ENCODE data around the gene THRB. TPM values are rescaled to one million over a fixed set of nuclear protein-coding genes. Genes with fewer than 3 reads are reported as not detected.

Gene THRB
- total and polyA plus RNA-seq, 2 experiments from 2014 or later = 26.8 to 60.0 TPM

DNA sequence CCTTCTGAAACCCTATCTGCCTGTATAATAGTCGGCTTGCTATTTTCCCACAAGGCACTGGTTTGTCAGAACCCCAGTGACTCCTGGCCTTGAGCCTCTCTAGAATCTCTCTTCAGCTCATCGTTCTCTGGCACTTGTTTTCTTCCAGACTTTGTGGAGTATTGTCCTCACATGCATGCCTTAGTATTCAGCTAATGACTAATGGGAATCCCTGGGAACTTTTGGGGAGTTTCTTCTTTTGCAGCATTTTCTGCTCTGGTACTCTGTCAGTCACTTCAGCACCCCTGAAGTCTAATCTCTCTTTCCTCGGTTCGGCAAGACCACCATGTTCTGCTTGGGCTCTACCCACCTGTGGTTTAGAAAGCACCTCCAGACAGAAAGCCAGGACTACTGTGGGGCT lies 35.8 kb upstream of the THRB start:
- Histone ChIP-seq H2AFZ (no peak overlapping the region), H3K4me2 (no peak overlapping the region), H3K9me3 (ENCODE audit: low read depth) (no peaks in the 10 kb centered on the region), H3K4me3 (no peak overlapping the region), H3K36me3 (replicated peaks; ENCODE audit: insufficient read depth, low read depth) (no peaks in the 10 kb centered on the region), H4K20me1 (ENCODE audit: insufficient read depth, poor library complexity, severe bottlenecking) (no peaks in the 10 kb centered on the region), H3K79me2 (no peaks in the 10 kb centered on the region), H3K4me1 (ENCODE audit: insufficient read depth) (no peaks in the 10 kb centered on the region), H3K9me2 (replicated peaks; ENCODE audit: insufficient read depth) (no peaks in the 10 kb centered on the region), H3K27ac (no peak overlapping the region), H3K27me3 (no peaks in the 10 kb centered on the region)
- TF ChIP-seq, protein P1, sequence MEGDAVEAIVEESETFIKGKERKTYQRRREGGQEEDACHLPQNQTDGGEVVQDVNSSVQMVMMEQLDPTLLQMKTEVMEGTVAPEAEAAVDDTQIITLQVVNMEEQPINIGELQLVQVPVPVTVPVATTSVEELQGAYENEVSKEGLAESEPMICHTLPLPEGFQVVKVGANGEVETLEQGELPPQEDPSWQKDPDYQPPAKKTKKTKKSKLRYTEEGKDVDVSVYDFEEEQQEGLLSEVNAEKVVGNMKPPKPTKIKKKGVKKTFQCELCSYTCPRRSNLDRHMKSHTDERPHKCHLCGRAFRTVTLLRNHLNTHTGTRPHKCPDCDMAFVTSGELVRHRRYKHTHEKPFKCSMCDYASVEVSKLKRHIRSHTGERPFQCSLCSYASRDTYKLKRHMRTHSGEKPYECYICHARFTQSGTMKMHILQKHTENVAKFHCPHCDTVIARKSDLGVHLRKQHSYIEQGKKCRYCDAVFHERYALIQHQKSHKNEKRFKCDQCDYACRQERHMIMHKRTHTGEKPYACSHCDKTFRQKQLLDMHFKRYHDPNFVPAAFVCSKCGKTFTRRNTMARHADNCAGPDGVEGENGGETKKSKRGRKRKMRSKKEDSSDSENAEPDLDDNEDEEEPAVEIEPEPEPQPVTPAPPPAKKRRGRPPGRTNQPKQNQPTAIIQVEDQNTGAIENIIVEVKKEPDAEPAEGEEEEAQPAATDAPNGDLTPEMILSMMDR (IDR thresholded peaks at IDR 0.05; ENCODE audit: poor library complexity) = no peak
- TF ChIP-seq EZH2phosphoT487 (IDR thresholded peaks at IDR 0.05; ENCODE audit: low read depth, severe bottlenecking, unreplicated experiment) (no peak), EZH2 (IDR thresholded peaks at IDR 0.05; ENCODE audit: borderline replicate concordance) (no peak)
- 75% methylated on average over 4 of the region's 4 CpGs for WGBS (ENCODE audit: low lambda C conversion rate, missing lambda C conversion rate)
- no peak for DNase-seq (ENCODE audit: low spot score)

GRCh38 chr3:24529210-24529609 lies 34.6 kb upstream of the THRB start:
- Histone ChIP-seq H3K27me3 (no peaks in the 10 kb centered on the region), H3K4me1 (ENCODE audit: insufficient read depth) (no peaks in the 10 kb centered on the region), H3K4me2 (no peak overlapping the region), H3K27ac (no peak overlapping the region), H3K9me3 (ENCODE audit: low read depth) (no peaks in the 10 kb centered on the region), H4K20me1 (ENCODE audit: insufficient read depth, poor library complexity, severe bottlenecking) (no peaks in the 10 kb centered on the region), H2AFZ (no peak overlapping the region), H3K9me2 (replicated peaks; ENCODE audit: insufficient read depth) (no peaks in the 10 kb centered on the region), H3K36me3 (replicated peaks; ENCODE audit: insufficient read depth, low read depth) (no peaks in the 10 kb centered on the region), H3K79me2 (no peaks in the 10 kb centered on the region), H3K4me3 (no peak overlapping the region)
- DNase-seq (ENCODE audit: low spot score) = no peak
- no peak for TF ChIP-seq EZH2 (IDR thresholded peaks at IDR 0.05; ENCODE audit: borderline replicate concordance)
- TF ChIP-seq EZH2phosphoT487 (IDR thresholded peaks at IDR 0.05; ENCODE audit: low read depth, severe bottlenecking, unreplicated experiment) = no peak
- TF ChIP-seq, protein P1 (IDR thresholded peaks at IDR 0.05; ENCODE audit: poor library complexity) = no peak

DNA sequence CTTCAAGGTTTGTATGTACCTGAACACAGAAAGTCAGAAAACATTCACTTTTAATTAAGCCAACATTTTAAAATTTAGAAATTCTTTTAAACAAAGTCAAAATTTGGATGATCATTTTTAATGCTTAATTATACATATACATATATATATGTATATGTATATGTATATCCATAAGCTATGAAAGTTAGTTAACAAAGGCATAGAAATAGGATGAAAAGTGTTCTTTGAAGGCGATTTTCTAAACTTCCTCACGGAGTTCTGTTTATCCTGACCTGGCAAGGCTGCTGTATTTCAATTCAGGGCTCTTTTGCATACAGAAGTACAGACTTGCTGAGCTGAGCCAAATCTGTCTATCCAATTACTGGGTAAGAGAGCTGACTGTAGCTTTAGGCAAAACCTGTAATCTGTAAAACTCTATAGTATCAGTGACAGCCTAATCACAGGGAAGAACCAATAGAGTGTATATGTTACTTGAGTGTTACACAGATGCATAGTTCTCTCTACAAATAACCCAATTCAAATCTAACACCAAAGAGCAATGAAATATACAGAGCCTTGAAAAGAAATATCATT lies 32.1 kb upstream of the THRB start:
- Histone ChIP-seq H3K27ac (no peak overlapping the region), H3K9me2 (replicated peaks; ENCODE audit: insufficient read depth) (no peaks in the 10 kb centered on the region), H3K4me3 (no peak overlapping the region), H3K36me3 (replicated peaks; ENCODE audit: insufficient read depth, low read depth) (no peaks in the 10 kb centered on the region), H3K27me3 (no peaks in the 10 kb centered on the region), H2AFZ (no peak overlapping the region), H3K9me3 (ENCODE audit: low read depth) (no peaks in the 10 kb centered on the region), H3K4me2 (no peak overlapping the region), H3K79me2 (no peaks in the 10 kb centered on the region), H4K20me1 (ENCODE audit: insufficient read depth, poor library complexity, severe bottlenecking) (no peaks in the 10 kb centered on the region), H3K4me1 (ENCODE audit: insufficient read depth) (peaks cover 23% of the 10 kb centered on the region)
- 31% methylated on average over 2 of the region's 2 CpGs for WGBS (ENCODE audit: low lambda C conversion rate, missing lambda C conversion rate)
- DNase-seq (ENCODE audit: low spot score) = no peak
- TF ChIP-seq, protein P1 (IDR thresholded peaks at IDR 0.05; ENCODE audit: poor library complexity) = no peak
- no peak for TF ChIP-seq EZH2 (IDR thresholded peaks at IDR 0.05; ENCODE audit: borderline replicate concordance)
- no peak for TF ChIP-seq EZH2phosphoT487 (IDR thresholded peaks at IDR 0.05; ENCODE audit: low read depth, severe bottlenecking, unreplicated experiment)

DNA sequence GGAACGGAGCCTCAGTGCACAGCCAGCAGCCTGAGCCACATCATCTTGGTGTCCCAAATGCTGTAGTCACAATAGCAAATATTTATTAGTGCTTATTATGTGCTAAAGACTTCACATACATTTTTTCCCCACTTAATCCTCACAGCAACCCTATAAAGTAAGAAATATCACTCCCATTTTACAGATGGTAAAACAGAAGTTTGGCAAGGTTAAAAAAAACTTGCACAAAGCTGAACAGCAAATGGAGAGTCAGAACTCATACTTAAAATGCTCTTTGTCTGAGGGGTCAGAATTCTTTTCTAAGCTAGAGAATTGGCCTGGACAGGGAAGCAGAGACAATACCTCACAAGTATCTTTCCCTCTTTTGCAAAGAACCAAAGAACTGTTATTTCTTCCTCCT lies 30.9 kb upstream of the THRB start:
- no peak overlapping the region for H2AFZ ChIP-seq
- peaks cover 24% of the 10 kb centered on the region for H3K4me1 ChIP-seq (ENCODE audit: insufficient read depth)
- no peaks in the 10 kb centered on the region for H3K27me3 ChIP-seq
- no peaks in the 10 kb centered on the region for H4K20me1 ChIP-seq (ENCODE audit: insufficient read depth, poor library complexity, severe bottlenecking)
- no peaks in the 10 kb centered on the region for H3K9me2 ChIP-seq (replicated peaks; ENCODE audit: insufficient read depth)
- no peaks in the 10 kb centered on the region for H3K36me3 ChIP-seq (replicated peaks; ENCODE audit: insufficient read depth, low read depth)
- H3K79me2 ChIP-seq = no peaks in the 10 kb centered on the region
- TF ChIP-seq EZH2phosphoT487 (IDR thresholded peaks at IDR 0.05; ENCODE audit: low read depth, severe bottlenecking, unreplicated experiment) (no peak), EZH2 (IDR thresholded peaks at IDR 0.05; ENCODE audit: borderline replicate concordance) (no peak)
- TF ChIP-seq, protein P1 (IDR thresholded peaks at IDR 0.05; ENCODE audit: poor library complexity) = no peak
- H3K9me3 ChIP-seq (ENCODE audit: low read depth) = no peaks in the 10 kb centered on the region
- WGBS (ENCODE audit: low lambda C conversion rate, missing lambda C conversion rate) = 94% methylated on average over 1 of the region's 1 CpG
- DNase-seq (ENCODE audit: low spot score) = no peak
- H3K27ac ChIP-seq = peak overlapping the region; percentile 80
- no peak overlapping the region for H3K4me3 ChIP-seq
- H3K4me2 ChIP-seq = no peak overlapping the region
